Omental fat pad (tissue), 4 donors: ENCODE measurements around the gene MIS12. TPM values are rescaled to one million over a fixed set of nuclear protein-coding genes. Genes with fewer than 3 reads are reported as not detected.

ENCODE experiments used
- ATAC-seq: fragments of 150-250 bp; one replicate; pipeline ENCODE4 v1.9.1; 2016; ENCODE audit warnings: mild to moderate bottlenecking, moderate library complexity; ENCODE audit not compliant: low FRiP score
- DNase-seq: peaks from one replicate; pipeline ENCODE4 v3.0.0-alpha.2; 2019; ENCODE audit warnings: low spot score
- total RNA-seq, 4 donors: library from RNA; depleted of rRNA; stranded (reverse); fragments of >200 nt; gene quantifications; one replicate each; pipeline ENCODE4 v1.1.0, GENCODE V29; 2016
- TF ChIP-seq, protein P1 (sequence below), 3 donors: fragments of 450-650 bp; IDR thresholded peaks; one replicate each; pipeline ENCODE4 v1.5.1; 2016 to 2017; ENCODE audit warnings: antibody characterized with exemption in 3 of 3, mild to moderate bottlenecking in 3 of 3, moderate library complexity in 2 of 3

The MIS12 gene
- total RNA-seq, 4 donors from 2014 or later = 13.8 to 21.3 (median 15.7) TPM

DNA sequence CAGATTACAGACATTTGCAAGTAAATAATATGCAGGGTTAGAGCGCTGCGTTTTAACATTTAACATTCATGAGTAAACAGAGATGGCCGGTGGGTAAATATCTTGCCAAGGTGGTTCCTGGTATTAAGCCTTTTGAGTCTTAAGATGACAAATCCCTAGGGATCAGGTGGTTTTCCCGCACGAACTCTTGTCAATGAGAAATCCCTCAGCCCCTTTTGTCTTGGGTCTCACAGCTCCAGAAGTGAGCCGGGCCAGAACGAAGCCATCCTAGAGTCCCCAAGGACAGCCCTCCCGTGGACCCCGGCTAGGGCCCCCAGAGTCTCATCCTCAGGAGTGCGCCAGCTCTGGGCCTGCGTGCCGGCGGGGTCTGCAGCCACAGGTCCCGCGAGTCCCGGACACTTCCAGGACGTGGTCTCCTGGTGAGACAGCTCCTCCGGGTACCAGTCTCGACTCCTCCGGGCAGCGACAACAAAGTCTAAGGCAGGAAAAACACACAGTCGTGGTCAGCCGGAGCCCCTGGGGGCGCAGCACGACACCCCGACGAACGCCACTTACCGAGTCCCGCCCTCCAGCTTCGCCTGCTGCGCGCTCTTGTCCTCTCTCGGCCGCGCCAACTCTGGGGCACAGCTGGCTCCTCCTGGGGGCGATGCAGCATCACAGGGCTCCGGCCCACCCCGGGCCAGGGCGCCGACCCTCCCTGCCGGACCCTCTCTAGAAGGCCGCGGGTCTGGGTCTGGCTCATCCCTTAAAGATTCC lies 13.3 kb downstream of the MIS12 start:
- ATAC-seq (no peak), DNase-seq (no peak)
- TF ChIP-seq, protein P1, sequence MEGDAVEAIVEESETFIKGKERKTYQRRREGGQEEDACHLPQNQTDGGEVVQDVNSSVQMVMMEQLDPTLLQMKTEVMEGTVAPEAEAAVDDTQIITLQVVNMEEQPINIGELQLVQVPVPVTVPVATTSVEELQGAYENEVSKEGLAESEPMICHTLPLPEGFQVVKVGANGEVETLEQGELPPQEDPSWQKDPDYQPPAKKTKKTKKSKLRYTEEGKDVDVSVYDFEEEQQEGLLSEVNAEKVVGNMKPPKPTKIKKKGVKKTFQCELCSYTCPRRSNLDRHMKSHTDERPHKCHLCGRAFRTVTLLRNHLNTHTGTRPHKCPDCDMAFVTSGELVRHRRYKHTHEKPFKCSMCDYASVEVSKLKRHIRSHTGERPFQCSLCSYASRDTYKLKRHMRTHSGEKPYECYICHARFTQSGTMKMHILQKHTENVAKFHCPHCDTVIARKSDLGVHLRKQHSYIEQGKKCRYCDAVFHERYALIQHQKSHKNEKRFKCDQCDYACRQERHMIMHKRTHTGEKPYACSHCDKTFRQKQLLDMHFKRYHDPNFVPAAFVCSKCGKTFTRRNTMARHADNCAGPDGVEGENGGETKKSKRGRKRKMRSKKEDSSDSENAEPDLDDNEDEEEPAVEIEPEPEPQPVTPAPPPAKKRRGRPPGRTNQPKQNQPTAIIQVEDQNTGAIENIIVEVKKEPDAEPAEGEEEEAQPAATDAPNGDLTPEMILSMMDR (IDR thresholded peaks at IDR 0.05) = no peak

DNA sequence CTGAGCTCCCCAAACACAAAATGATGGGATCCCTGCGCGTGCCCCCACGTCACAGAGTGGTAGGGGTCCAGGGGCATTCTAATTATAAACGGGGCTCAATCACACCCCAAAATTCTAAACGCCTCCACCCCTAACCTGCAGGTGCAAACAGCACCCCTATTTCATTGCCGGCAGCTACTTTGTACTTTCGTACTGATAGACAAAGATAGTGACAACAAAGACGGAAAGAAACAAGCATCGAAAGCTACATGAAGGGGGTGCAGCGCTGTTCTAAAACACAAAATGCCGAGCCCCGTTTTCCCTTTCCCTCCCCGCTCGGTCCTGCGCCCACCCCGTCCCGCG lies 13.9 kb downstream of the MIS12 start:
- DNase-seq = no peak
- TF ChIP-seq, protein P1 (IDR thresholded peaks at IDR 0.05) = no peak
- ATAC-seq = no peak

DNA sequence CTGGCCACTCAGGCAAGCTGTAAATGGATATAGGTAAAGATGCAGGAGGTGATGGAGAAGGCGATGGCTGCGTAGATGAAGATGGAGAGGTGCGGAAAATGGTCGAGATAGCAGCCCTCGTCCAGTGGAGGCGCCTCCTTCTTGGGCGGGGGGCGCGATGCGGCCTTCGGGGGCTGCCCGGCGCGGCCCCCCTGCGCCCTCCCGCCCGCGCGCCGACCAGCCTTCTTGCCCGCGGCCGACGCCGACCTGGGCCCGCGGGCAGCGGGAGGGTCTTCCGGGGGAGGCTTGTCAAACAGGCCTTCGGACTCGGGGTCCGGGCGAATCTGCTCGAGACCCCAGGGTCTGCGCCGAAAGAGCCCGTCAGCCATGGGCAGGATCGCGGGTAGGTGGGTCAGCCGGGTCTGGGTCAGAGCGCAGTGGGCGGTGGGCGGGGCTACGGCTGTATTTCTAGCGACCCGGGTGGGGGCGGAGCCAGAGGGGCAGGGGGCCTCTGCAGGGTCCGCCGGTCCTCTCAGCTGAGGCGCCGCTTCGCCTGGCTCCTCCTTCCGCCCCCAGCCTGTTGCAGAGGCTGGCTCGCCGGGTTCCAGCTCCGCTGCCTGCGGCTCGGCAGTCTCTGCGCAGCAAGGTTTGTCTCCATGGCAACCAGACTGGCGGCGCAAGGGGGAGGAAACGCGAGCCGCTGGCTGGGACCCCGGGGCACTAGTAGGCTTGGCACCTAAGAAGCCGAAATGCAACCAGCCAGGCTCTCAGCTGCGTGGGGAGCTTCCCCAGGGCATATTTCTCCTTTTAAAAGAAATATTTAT lies 14.4 kb downstream of the MIS12 start:
- ATAC-seq (peak; percentile 96), DNase-seq (no peak)
- TF ChIP-seq, protein P1 (IDR thresholded peaks at IDR 0.05) = no peak

DNA sequence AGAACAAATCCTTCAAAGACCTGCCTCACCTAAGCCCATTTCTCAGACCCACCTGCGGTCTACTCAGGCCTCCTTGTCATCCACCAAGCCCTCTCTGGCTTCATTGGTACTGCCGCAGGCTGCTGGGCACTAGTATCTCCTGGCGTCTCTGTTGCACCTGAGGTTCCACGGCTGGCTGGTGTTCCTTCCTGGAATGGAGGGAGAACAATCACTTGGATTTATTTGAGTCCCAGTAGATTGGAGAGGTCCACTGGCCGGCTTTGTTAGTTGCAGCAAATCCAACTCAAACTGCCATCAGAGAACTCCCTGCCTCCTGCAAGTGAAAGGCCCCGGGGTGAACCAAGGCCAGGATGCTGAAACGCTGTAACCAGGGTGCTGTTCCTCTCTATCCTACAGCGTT lies 15.3 kb downstream of the MIS12 start:
- ATAC-seq = no peak
- no peak for DNase-seq

DNA sequence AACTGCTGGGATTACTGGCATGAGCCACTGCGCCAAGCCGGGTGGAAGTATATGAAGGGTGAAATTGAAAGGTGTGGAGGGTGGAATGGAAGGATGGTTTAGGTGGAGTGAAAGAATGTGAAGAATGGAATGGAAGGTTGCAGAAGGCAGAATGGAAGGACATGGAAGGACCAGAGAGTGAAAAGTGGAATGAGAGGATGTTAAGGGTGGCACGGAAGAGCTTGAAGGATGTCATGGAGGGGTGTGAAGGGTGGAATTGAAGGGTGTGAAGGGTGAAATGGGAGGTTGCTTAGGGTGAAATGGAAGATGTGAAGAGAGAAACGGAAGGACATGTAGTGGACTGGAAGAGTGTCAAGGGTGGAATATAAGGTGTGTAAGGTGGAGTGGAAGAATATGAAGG lies 16.2 kb downstream of the MIS12 start:
- TF ChIP-seq, protein P1 (IDR thresholded peaks at IDR 0.05) = no peak
- ATAC-seq (no peak), DNase-seq (no peak)

More for the DNA sequence above, 15.3 kb downstream of the MIS12 start:
- TF ChIP-seq, protein P1 (IDR thresholded peaks at IDR 0.05) = no peak

DNA sequence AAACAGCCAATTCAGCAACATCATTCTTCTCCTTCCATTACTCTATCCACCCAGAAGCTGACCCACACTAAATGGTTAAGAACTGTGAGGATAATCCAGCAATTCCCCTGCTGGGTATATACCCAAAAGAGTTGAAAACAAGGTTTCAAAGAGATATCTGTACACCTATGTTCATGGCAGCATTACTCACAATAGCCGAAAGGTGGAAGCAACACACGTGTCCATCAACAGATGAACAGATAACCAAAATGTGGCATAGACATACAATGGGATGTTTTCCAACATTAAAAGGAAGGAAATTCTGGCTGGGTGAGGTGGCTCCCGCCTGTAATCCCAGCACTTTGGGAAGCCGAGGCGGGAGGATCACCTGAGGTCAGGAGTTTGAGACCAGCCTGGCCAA lies 19.9 kb downstream of the MIS12 start:
- DNase-seq (no peak), ATAC-seq (no peak)
- TF ChIP-seq, protein P1 (IDR thresholded peaks at IDR 0.05) = no peak
